HG03280 (cell line): ENCODE results near the gene MATCAP1.

Experiments
- ATAC-seq: cut with Tn5 transposase; IDR thresholded peaks from one replicate; pipeline ENCODE4 v1.9.1; 2021; ENCODE audit warnings: mild to moderate bottlenecking, moderate library complexity; ENCODE audit not compliant: unreplicated experiment

MATCAP1 gene

DNA sequence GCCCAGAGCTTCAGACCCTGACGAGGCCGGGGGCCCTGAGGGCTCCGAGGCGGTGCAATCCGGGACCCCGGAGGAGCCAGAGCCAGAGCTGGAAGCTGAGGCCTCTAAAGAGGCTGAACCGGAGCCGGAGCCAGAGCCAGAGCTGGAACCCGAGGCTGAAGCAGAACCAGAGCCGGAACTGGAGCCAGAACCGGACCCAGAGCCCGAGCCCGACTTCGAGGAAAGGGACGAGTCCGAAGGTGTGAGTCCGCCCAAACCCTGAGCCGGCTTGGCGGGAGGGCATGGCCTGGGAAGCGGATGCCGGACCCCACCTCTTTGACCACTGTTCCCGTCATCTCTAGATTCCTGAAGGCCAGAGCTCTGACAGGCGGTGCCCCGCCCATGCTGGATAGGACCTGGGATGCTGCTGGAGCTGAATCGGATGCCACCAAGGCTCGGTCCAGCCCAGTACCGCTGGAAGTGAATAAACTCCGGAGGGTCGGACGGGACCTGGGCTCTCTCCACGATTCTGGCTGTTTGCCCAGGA is 9.0 kb downstream of the MATCAP1 start:
- no peak for ATAC-seq

- peak; percentile 33 for ATAC-seq
Observed at GRCh38 chr16:67173808-67174705, 9.7 kb downstream of the MATCAP1 start.

DNA sequence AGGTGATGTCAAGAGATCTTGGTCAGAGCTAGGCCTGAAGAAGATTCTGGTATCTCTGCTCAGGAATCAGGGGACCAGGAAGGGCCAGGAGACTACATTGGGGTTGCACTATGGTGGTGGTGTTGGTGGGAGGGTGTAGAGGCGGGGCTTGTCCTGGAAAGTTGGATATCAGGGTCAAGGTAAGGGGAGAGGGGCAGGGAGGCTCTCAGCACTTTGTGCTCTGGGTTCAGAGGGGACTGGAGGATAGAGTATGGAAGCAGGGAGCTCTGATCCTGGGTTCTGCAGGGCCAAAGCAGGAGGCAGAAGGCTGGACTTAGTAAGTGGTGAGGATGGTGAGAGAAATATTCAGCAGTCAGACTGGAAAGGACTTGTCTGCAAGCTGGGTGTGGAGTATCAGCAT is 10.4 kb downstream of the MATCAP1 start:
- ATAC-seq = no peak

DNA sequence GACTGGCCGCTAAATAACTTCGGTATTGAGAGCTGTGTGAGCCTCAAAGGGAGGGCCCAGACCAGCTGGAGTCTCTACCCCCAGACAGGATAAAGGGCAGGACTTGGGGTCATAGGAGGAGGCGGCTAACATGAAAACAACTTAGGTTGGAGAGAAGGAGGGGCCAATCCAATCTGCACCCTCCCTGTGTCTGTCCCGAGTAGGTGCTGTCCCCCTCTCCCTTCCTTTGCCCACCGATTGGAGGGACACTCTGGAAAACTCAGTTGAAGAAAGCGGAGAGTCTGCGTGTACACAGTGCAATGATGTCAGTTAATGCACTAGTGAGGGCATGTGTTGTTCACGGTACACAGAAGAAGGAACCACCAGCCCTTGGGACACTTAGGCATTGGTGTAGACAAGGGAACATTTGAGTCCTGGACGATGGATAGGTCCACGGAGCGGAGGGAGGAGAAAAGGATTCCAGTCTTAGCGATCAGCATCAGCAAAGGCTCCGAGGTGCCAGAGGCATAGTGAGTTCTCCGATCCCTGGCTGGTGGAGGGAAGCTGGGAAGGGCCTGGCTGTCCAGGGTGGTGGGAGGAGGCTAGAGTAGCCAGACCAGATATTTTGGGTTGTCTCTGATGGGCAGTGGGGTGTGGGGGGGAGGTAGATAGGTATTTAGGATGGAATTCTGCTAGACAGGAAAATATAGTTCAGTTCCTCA is 12.7 kb downstream of the MATCAP1 start:
- ATAC-seq = no peak

GRCh38 chr16:67170168-67170948 is 13.4 kb downstream of the MATCAP1 start, which contains the start of gene NOL3:
TSS of gene NOL3 (plus strand) at chr16:67170538.
- peak; percentile 36 for ATAC-seq

GRCh38 chr16:67169642-67170167 is 14.1 kb downstream of the MATCAP1 start:
- no peak for ATAC-seq

DNA sequence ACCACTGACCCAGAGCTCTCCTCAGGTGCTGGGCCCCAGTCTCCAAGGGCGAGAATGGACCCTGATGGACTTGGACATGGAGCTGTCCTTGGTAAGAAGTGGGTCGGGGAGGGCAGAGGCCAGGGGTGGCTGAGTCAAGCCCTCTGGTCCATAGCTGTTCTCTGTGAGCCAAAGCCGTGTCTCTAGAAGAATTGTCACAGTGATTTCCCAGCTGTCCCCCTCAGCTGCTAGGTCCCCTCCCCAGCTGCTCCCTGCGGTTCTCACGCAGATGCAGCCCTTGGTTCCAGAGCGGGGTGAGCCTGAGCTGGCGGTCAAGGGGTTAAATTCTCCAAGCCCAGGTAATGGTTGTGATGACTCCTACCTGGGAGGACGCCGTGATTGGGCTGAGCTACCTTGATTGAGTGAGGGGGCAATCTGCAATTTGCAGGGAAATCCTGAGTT is 14.7 kb downstream of the MATCAP1 start:
- ATAC-seq = no peak

GRCh38 chr16:67167588-67167987 is 16.2 kb downstream of the MATCAP1 start:
- no peak for ATAC-seq

DNA sequence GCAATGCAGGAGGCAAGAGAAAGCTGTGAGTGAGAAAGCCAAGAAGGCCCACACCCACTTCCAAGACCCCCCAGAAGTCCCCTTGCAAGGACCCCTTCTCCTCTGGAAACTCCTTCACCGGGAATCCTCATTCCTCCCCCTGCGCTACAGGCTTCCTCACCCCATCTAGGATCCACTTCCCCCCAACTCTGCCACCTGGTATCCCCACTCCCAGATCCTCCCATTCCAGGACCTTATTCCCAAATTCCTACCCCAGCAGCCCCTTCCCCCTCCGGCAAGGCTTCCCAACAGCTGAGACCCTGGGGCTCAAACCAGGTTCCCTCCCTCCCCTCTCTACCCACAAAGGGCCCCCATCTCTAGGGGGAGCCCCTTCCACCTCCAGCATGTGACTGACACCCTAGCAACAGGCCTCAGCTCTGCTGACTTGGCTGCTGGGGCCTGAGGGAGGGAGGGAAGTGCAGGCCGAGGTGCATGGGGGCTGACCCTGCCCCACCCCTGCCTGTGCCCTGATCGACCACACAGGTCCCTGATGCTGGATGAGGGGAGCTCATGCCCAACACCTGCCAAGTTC is 17.1 kb downstream of the MATCAP1 start:
- ATAC-seq = no peak

GRCh38 chr16:67166110-67166547 is 17.6 kb downstream of the MATCAP1 start:
- ATAC-seq = no peak

DNA sequence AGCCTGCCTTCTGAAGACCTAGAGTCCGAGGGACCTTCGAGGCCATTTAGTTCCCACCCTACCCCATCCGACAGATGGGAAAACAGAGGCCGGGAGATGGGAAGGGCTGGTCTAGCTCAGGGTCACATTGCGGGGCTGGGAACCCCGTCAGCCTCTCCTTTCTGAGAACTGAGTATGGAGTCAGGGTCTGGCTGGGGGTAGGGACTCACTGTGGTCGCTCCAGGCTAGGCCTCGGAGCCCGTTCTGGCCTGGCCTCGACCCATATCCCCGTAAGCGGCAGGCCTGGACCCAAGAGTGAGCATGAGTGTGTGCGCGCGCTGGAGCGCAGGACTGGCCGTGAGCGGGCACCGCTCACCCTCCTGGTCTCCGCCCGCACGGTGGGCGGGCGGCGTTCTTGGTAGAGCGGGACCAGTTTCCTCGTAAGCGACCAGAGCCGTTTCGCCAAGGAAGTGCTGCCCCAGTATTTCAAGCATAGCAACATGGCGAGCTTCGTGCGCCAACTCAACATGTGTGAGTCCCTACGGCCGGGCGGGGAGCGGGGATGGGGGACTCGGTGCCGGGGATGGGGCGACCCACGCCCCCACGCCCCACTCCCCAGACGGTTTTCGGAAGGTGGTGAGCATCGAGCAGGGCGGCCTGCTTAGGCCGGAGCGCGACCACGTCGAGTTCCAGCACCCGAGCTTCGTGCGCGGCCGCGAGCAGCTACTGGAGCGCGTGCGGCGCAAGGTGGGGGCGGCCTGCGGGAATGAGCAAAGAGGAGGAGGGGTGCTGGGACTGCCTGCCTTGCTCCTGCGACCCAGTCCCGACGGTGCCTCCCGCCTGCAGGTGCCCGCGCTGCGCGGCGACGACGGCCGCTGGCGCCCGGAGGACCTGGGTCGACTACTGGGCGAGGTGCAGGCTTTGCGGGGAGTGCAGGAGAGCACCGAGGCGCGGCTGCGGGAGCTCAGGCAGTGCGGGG is 18.4 kb downstream of the MATCAP1 start:
- ATAC-seq = no peak

DNA sequence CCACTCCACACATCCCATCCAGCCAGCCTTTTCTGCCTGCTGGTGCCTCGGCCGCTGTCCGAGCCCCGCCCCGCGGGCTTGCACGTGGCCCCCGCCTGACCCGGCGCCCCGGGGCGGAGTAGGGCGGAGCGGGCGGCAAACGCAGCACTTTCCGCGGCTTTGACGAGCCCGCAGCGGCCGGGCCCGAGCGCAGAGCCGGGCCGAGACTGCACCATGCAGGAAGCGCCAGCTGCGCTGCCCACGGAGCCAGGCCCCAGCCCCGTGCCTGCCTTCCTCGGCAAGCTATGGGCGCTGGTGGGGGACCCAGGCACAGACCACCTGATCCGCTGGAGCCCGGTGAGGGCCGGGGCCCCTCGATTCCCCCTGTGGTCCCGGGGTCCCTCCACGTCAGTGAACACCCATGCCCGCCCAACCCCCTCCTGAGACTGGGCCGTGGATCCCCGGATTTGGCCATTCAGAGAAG is 19.1 kb downstream of the MATCAP1 start, which contains the start of gene HSF4:
HSF4 (plus strand) TSS at position 147 of the 463 bp plus-strand sequence; CDS start at position 214, 67 bp downstream.
- no peak for ATAC-seq

DNA sequence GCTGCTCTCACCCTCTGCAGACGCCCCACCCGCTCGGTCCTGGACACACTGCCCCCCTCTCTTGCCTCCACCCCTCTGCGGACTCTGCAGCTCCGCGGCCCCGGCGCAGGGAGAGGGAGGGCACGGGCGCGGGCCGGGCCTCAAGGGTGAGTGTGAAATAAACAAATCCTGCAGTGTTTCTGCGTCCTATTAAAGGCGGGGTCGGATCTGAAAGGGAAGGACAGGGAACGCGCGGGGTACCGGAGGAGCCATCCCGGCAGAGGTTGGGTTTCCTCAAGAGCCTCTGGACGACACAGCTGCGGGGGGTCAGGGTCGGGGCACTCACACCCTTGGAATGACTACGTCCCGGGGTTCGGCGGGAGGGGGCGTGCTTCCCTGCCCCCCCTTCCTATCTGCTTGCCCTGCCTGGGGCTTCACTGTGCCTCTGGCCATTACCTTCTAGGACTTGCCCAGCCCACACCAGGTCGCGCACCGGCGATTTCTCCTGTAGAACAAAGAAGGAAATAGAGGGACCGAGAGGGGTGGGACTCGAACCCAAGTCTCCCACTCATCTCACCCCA is 19.7 kb downstream of the MATCAP1 start:
- ATAC-seq = no peak

DNA sequence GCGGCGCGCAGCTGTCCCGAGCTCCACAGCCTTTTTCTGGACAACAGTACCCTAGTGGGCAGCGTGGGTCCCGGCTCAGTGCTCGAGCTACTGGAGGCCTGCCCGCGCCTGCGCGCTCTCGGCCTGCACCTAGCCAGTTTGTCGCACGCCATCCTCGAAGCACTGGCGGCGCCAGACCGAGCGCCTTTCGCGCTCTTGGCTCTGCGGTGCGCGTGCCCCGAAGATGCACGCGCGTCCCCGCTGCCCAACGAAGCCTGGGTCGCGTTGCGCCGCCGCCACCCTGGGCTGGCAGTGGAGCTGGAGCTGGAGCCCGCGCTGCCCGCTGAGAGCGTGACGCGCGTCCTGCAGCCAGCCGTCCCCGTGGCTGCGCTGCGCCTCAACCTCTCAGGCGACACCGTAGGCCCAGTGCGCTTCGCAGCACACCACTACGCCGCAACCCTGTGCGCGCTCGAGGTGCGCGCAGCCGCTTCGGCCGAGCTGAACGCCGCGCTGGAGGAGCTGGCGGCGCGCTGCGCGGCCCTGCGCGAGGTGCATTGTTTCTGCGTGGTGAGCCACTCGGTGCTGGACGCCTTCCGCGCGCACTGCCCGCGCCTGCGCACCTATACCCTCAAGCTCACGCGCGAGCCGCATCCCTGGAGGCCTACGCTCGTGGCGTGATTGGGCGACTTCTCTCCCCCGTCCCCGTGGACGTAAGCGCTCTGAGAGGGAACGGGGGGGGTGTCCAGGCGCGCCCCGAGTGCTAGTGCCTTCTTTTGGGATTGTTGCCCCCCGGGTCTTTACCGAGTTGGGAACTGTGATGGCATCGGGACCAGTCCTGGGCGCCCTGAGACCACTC is 20.4 kb downstream of the MATCAP1 start:
- no peak for ATAC-seq

DNA sequence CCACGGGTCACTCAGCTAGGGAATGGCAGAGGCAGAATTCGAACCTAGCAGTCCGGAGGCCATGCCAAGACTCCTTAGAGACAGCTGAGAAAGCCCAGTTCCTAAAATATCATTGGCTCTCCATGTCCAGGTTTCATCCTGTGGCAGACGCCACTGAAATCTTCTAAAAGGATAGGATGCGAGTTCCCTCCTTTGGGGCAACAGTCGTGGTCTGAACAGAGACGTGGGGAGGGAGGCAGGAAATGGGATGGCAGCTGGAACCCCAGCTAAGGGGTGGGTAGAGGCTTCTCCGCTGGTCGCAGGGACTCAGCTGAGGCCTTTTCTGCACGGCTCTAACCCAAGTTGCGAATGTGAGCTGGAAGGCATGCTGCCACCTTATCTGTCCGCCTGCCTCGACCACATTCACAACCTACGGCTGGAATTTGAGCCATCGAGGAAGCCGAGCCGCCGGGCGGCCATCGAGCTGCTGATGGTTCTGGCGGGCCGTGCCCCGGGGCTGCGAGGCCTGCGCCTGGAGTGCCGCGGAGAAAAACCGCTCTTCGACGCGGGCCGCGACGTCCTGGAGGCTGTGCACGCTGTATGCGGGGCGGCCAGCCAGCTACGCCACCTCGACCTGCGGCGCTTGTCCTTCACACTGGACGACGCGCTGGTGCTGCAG is 21.1 kb downstream of the MATCAP1 start:
- ATAC-seq = no peak

GRCh38 chr16:67161595-67162058 is 22.1 kb downstream of the MATCAP1 start:
- ATAC-seq = no peak
